RWPE1 (cell line): ENCODE results near the gene METTL1.

ENCODE experiments used
- CTCF ChIA-PET: fragments of 350-600 bp; sonication (Branson Sonifier 250); formaldehyde crosslinking; extraction: SDS; loops from one replicate; lab custom pipeline; 2021; lab: Yijun Ruan, JAX
- POLR2A ChIA-PET: fragments of 400-600 bp; formaldehyde crosslinking; extraction: SDS; loops from one replicate; lab custom pipeline; 2020; ENCODE audit warnings: antibody characterized with exemption; ENCODE audit not compliant: low non-redundant PET; lab: Yijun Ruan, JAX
- DNase-seq: peaks from one replicate; pipeline ENCODE4 v3.0.0; 2012; ENCODE audit warnings: low spot score
- H3K27ac ChIP-seq: fragments of 450-650 bp; 2 replicates; pipeline ENCODE4 v1.5.1; 2017
- CTCF ChIP-seq: fragments of 450-650 bp; conservative IDR thresholded peaks from 2 replicates; pipeline ENCODE4 v1.5.1; 2017; ENCODE audit warnings: low read depth, mild to moderate bottlenecking

The METTL1 gene

GRCh38 chr12:57756406-57757341 is 15.2 kb downstream of the METTL1 start:
- POLR2A ChIA-PET, result interaction anchor here (0.5 kb wide), 1 partner anchor 76 kb away, joined by 10 read pairs; no protein-coding TSS in a partner anchor
- DNase-seq, result peak; percentile 66
- no peak overlapping the region for H3K27ac ChIP-seq
- CTCF ChIA-PET, result interaction anchor here (0.5 to 1.2 kb wide), 6 partner anchors 10 to 648 kb away, joined by 3 to 6 read pairs (median 4); no protein-coding TSS in a partner anchor
- TF ChIP-seq CTCF, result peak; percentile 82

GRCh38 chr12:57755454-57756372 is 16.2 kb downstream of the METTL1 start:
- ChIA-PET CTCF (interaction anchor here (0.5 to 0.9 kb wide), 5 partner anchors 9 to 214 kb away, joined by 3 to 6 read pairs (median 3); no protein-coding TSS in a partner anchor), POLR2A (interaction anchor here (0.6 kb wide), 1 partner anchor 146 kb away, joined by 3 read pairs; no protein-coding TSS in a partner anchor)
- peak overlapping the region; percentile 79 for H3K27ac ChIP-seq
- TF ChIP-seq CTCF, result no peak
- DNase-seq, result no peak

- no peak for DNase-seq
- CTCF ChIA-PET, result no interaction called here
- TF ChIP-seq CTCF, result no peak
- POLR2A ChIA-PET, result no interaction called here
- H3K27ac ChIP-seq, result peak overlapping the region; percentile 79
These were observed 16.8 kb downstream of the METTL1 start for GRCh38 chr12:57755194-57755453.

- ChIA-PET CTCF (interaction anchor here (0.7 kb wide), 1 partner anchor 28 kb away, joined by 3 read pairs; no protein-coding TSS in a partner anchor), POLR2A (no interaction called here)
- H3K27ac ChIP-seq, result peak within 1 kb of the TSS; percentile 79
- peak; percentile 82 for DNase-seq
- no peak for TF ChIP-seq CTCF
These were observed 17.3 kb downstream of the METTL1 start, which contains the start of gene MARCHF9 for GRCh38 chr12:57754411-57755193. MARCHF9 (plus strand) TSS chr12:57755103; CDS start chr12:57755529, 426 bp downstream.

- ChIA-PET POLR2A (no interaction called here), CTCF (interaction anchor here (0.7 kb wide), 1 partner anchor 27 kb away, joined by 3 read pairs; no protein-coding TSS in a partner anchor)
- no peak for DNase-seq
- no peak for TF ChIP-seq CTCF
- H3K27ac ChIP-seq, result no peak overlapping the region
These were observed 18.1 kb downstream of the METTL1 start for GRCh38 chr12:57753756-57754337.
